WI38 (cell line): ENCODE data around the gene NDUFB7.
"Not testable (repeated sequence)": the region's sequence is repeated elsewhere in the genome, so short reads cannot be mapped to it uniquely, and the experiment has no call there.

Experiments
- H3K4me3 ChIP-seq: 2 replicates; pipeline ENCODE4 v1.5.1; 2011; ENCODE audit warnings: low read depth, mild to moderate bottlenecking, control low read depth, low read length
- CTCF ChIP-seq: IDR thresholded peaks from 2 replicates; pipeline ENCODE4 v1.5.1; 2012; ENCODE audit warnings: low read depth, mild to moderate bottlenecking, control low read depth, low read length

NDUFB7 gene

GRCh38 chr19:14544977-14545715, 26.7 kb downstream of the NDUFB7 start:
- H3K4me3 ChIP-seq, result no peak overlapping the region
- TF ChIP-seq CTCF, result no peak

GRCh38 chr19:14544047-14544446, 27.8 kb downstream of the NDUFB7 start:
- H3K4me3 ChIP-seq, result no peak overlapping the region
- TF ChIP-seq CTCF, result no peak

GRCh38 chr19:14542711-14543328, 29.0 kb downstream of the NDUFB7 start:
- no peak overlapping the region for H3K4me3 ChIP-seq
- TF ChIP-seq CTCF, result no peak

GRCh38 chr19:14541979-14542378, 29.9 kb downstream of the NDUFB7 start:
- H3K4me3 ChIP-seq, result not testable (repeated sequence)

GRCh38 chr19:14540741-14541525, 30.9 kb downstream of the NDUFB7 start:
- no peak for TF ChIP-seq CTCF
- H3K4me3 ChIP-seq, result no peak overlapping the region

- H3K4me3 ChIP-seq, result no peak overlapping the region
- TF ChIP-seq CTCF, result no peak
Measured at GRCh38 chr19:14536926-14537692, 34.8 kb downstream of the NDUFB7 start.

- no peak overlapping the region for H3K4me3 ChIP-seq
- TF ChIP-seq CTCF, result no peak
Measured at GRCh38 chr19:14533450-14533849, 38.4 kb downstream of the NDUFB7 start.
